ENCODE results near the gene ENG.

Gene ENG

GRCh38 chr9:127767909-127768331 lies 86.5 kb downstream of the ENG start:
- no peak for ATAC-seq
- TF ChIP-seq RARB (CRISPR knock-in tag; IDR thresholded peaks at IDR 0.05) (no peak), TCF4 (CRISPR knock-in tag; IDR thresholded peaks at IDR 0.05; ENCODE audit: borderline replicate concordance) (peak; percentile 20; the same call in 1 of the 2 replicates), ZFP30 (CRISPR knock-in tag; IDR thresholded peaks at IDR 0.05) (no peak)

GRCh38 chr9:127767410-127767809 lies 87.0 kb downstream of the ENG start:
- TF ChIP-seq ZNF565 (CRISPR knock-in tag; conservative IDR thresholded peaks at IDR 0.05; ENCODE audit: low read depth): no peak
- TF ChIP-seq, protein P1, sequence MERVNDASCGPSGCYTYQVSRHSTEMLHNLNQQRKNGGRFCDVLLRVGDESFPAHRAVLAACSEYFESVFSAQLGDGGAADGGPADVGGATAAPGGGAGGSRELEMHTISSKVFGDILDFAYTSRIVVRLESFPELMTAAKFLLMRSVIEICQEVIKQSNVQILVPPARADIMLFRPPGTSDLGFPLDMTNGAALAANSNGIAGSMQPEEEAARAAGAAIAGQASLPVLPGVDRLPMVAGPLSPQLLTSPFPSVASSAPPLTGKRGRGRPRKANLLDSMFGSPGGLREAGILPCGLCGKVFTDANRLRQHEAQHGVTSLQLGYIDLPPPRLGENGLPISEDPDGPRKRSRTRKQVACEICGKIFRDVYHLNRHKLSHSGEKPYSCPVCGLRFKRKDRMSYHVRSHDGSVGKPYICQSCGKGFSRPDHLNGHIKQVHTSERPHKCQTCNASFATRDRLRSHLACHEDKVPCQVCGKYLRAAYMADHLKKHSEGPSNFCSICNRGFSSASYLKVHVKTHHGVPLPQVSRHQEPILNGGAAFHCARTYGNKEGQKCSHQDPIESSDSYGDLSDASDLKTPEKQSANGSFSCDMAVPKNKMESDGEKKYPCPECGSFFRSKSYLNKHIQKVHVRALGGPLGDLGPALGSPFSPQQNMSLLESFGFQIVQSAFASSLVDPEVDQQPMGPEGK (CRISPR knock-in tag; IDR thresholded peaks at IDR 0.05; ENCODE audit: borderline replicate concordance): no peak
- TF ChIP-seq POU6F1 (CRISPR knock-in tag; IDR thresholded peaks at IDR 0.05; ENCODE audit: borderline replicate concordance, low read depth): no peak
- TF ChIP-seq CSDC2 (CRISPR knock-in tag; IDR thresholded peaks at IDR 0.05): no peak
- no peak for TF ChIP-seq ISL1 (CRISPR knock-in tag; IDR thresholded peaks at IDR 0.05)
- no peak for TF ChIP-seq CREB5 (CRISPR knock-in tag; IDR thresholded peaks at IDR 0.05; ENCODE audit: low read depth)
- TF ChIP-seq GLIS3 (CRISPR knock-in tag; IDR thresholded peaks at IDR 0.05): no peak
- TF ChIP-seq TOX (CRISPR knock-in tag; IDR thresholded peaks at IDR 0.05; ENCODE audit: borderline replicate concordance): no peak
- TF ChIP-seq, protein P2, sequence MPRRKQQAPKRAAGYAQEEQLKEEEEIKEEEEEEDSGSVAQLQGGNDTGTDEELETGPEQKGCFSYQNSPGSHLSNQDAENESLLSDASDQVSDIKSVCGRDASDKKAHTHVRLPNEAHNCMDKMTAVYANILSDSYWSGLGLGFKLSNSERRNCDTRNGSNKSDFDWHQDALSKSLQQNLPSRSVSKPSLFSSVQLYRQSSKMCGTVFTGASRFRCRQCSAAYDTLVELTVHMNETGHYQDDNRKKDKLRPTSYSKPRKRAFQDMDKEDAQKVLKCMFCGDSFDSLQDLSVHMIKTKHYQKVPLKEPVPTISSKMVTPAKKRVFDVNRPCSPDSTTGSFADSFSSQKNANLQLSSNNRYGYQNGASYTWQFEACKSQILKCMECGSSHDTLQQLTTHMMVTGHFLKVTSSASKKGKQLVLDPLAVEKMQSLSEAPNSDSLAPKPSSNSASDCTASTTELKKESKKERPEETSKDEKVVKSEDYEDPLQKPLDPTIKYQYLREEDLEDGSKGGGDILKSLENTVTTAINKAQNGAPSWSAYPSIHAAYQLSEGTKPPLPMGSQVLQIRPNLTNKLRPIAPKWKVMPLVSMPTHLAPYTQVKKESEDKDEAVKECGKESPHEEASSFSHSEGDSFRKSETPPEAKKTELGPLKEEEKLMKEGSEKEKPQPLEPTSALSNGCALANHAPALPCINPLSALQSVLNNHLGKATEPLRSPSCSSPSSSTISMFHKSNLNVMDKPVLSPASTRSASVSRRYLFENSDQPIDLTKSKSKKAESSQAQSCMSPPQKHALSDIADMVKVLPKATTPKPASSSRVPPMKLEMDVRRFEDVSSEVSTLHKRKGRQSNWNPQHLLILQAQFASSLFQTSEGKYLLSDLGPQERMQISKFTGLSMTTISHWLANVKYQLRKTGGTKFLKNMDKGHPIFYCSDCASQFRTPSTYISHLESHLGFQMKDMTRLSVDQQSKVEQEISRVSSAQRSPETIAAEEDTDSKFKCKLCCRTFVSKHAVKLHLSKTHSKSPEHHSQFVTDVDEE (CRISPR knock-in tag; IDR thresholded peaks at IDR 0.05): no peak
- TF ChIP-seq ZNF8 (CRISPR knock-in tag; IDR thresholded peaks at IDR 0.05): no peak
- no peak for TF ChIP-seq RARB (CRISPR knock-in tag; IDR thresholded peaks at IDR 0.05)
- TF ChIP-seq ESRRG (CRISPR knock-in tag; IDR thresholded peaks at IDR 0.05): no peak
- TF ChIP-seq PPARA (CRISPR knock-in tag; IDR thresholded peaks at IDR 0.05; ENCODE audit: borderline replicate concordance): no peak
- TF ChIP-seq BACH2 (CRISPR knock-in tag; IDR thresholded peaks at IDR 0.05; ENCODE audit: borderline replicate concordance): no peak
- TF ChIP-seq TCF4 (CRISPR knock-in tag; IDR thresholded peaks at IDR 0.05; ENCODE audit: borderline replicate concordance): no peak
- TF ChIP-seq ZFP3 (CRISPR knock-in tag; IDR thresholded peaks at IDR 0.05): no peak
- TF ChIP-seq SNAI2 (CRISPR knock-in tag; IDR thresholded peaks at IDR 0.05): no peak
- TF ChIP-seq ZNF70 (CRISPR knock-in tag; IDR thresholded peaks at IDR 0.05): no peak
- no peak for ATAC-seq

- TF ChIP-seq SNAI2 (CRISPR knock-in tag; IDR thresholded peaks at IDR 0.05) (no peak), ZC3H10 (CRISPR knock-in tag; IDR thresholded peaks at IDR 0.05) (no peak), CREB5 (CRISPR knock-in tag; IDR thresholded peaks at IDR 0.05; ENCODE audit: low read depth) (no peak), TCF4 (CRISPR knock-in tag; IDR thresholded peaks at IDR 0.05; ENCODE audit: borderline replicate concordance) (no peak), ZNF8 (CRISPR knock-in tag; IDR thresholded peaks at IDR 0.05) (no peak), ZNF565 (CRISPR knock-in tag; conservative IDR thresholded peaks at IDR 0.05; ENCODE audit: low read depth) (no peak), CSRNP3 (CRISPR knock-in tag; IDR thresholded peaks at IDR 0.05) (no peak), ZFP3 (CRISPR knock-in tag; IDR thresholded peaks at IDR 0.05) (no peak)
- no peak for ATAC-seq
Observed at GRCh38 chr9:127765418-127765817, 89.0 kb downstream of the ENG start.

Measured in SK-N-SH treated with all-trans-retinoic acid at 6 μM for 48 hours (cell line).